Uterus (tissue), 4 donors: Measurements from ENCODE around the gene C11orf58. TPM values are rescaled to one million over a fixed set of nuclear protein-coding genes. Genes with fewer than 3 reads are reported as not detected.

Source experiments
- DNase-seq, 2 donors: peaks; one replicate each; pipeline ENCODE4 v3.0.0-alpha.2; 2019 to 2020
- H3K27ac ChIP-seq, 2 donors: fragments of 200-600 bp; sonication (generic); 1 replicate in 1 of 2; 2 replicates in 1 of 2; pipeline ENCODE4 v1.5.1; 2016 to 2018
- H3K27me3 ChIP-seq, 2 donors: fragments of 200-600 bp; sonication (generic); one replicate each; pipeline ENCODE4 v1.5.1; 2018 to 2019; ENCODE audit warnings: control low read depth in 1 of 2
- H3K36me3 ChIP-seq, 2 donors: fragments of 200-600 bp; sonication (generic); one replicate each; pipeline ENCODE4 v1.5.1; 2019; ENCODE audit warnings: control low read depth in 1 of 2
- H3K4me1 ChIP-seq, 2 donors: fragments of 200-600 bp; sonication (generic); one replicate each; pipeline ENCODE4 v1.5.1; 2018 to 2019; ENCODE audit warnings: control low read depth in 1 of 2
- H3K4me3 ChIP-seq, 2 donors: fragments of 200-600 bp; sonication (generic); 1 replicate in 1 of 2; 2 replicates in 1 of 2; pipeline ENCODE4 v1.5.1; 2018 to 2019; ENCODE audit warnings: mild to moderate bottlenecking in 1 of 2
- H3K9me3 ChIP-seq, 2 donors: fragments of 200-600 bp; sonication (generic); one replicate each; pipeline ENCODE4 v1.5.1; 2019; ENCODE audit warnings: control low read depth in 1 of 2
- CTCF ChIP-seq, 4 experiments: fragments of 200-600 bp in 2 of 4; fragments of 450-650 bp in 2 of 4; sonication (generic) in 2 of 4; IDR thresholded peaks; one replicate each; pipeline ENCODE4 v1.5.1; 2016 to 2019; ENCODE audit warnings: antibody characterized with exemption in 4 of 4, mild to moderate bottlenecking in 2 of 4, moderate library complexity in 1 of 4
- POLR2A ChIP-seq, 2 donors: fragments of 450-650 bp; IDR thresholded peaks; one replicate each; pipeline ENCODE4 v1.6.1; 2016; ENCODE audit warnings: antibody characterized with exemption in 2 of 2, mild to moderate bottlenecking in 1 of 2, moderate library complexity in 1 of 2
- intact Hi-C: fragments of 100-400 bp; cut with DNase I; formaldehyde crosslinking; loops from one replicate; pipeline ENCODE4 v1.15.1; 2023; ENCODE audit warnings: low total_unique reads
- total RNA-seq, 4 donors: library from RNA; depleted of rRNA in 3 of 4; stranded (reverse); fragments of >200 nt in 3 of 4; gene quantifications; one replicate each; pipeline versions ENCODE4 v1.1.0 to v1.2.4, GENCODE V29; 2014 to 2023
- donor health status: DM: yes; HTN: yes; CAD: no.

The C11orf58 gene
- total RNA-seq, 4 donors from 2014 or later: 126 to 252 (median 148) TPM

GRCh38 chr11:16767957-16768356, 29.5 kb downstream of the C11orf58 start:
- no peaks in the 10 kb centered on the region for H3K27me3 ChIP-seq
- H3K4me3 ChIP-seq: no peak overlapping the region
- no peak for TF ChIP-seq CTCF (IDR thresholded peaks at IDR 0.05)
- no peak for TF ChIP-seq POLR2A (IDR thresholded peaks at IDR 0.05)
- H3K9me3 ChIP-seq: no peaks in the 10 kb centered on the region
- intact Hi-C loops: no loop called here
- no peak for DNase-seq
- no peak overlapping the region for H3K27ac ChIP-seq
- H3K4me1 ChIP-seq: no peaks in the 10 kb centered on the region
- no peaks in the 10 kb centered on the region for H3K36me3 ChIP-seq

DNA sequence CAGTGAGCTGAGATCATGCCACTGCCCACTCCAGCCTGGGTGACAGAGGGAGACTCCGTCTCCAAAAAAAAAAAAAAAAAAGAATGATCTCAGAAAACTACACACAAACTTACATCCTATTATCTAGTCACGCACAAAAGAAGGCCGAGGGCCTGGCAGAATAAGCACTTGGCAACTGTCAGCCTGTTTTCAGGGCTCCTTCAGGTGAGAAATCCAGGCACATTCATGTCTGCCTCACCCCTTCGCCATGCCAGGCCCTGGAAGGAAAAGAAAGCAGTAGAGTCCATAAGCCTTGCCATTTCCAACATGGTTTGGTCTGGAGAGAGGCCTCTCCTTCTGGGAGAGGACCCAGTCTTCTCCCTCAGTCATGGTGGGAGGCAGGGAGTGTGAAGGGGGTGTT, 30.9 kb downstream of the C11orf58 start:
- Histone ChIP-seq H3K4me1 (no peaks in the 10 kb centered on the region), H3K9me3 (no peaks in the 10 kb centered on the region), H3K27ac (no peak overlapping the region), H3K4me3 (no peak overlapping the region), H3K36me3 (no peaks in the 10 kb centered on the region), H3K27me3 (no peaks in the 10 kb centered on the region)
- intact Hi-C loops: no loop called here
- TF ChIP-seq POLR2A (IDR thresholded peaks at IDR 0.05): no peak
- no peak for TF ChIP-seq CTCF (IDR thresholded peaks at IDR 0.05)
- DNase-seq: no peak

DNA sequence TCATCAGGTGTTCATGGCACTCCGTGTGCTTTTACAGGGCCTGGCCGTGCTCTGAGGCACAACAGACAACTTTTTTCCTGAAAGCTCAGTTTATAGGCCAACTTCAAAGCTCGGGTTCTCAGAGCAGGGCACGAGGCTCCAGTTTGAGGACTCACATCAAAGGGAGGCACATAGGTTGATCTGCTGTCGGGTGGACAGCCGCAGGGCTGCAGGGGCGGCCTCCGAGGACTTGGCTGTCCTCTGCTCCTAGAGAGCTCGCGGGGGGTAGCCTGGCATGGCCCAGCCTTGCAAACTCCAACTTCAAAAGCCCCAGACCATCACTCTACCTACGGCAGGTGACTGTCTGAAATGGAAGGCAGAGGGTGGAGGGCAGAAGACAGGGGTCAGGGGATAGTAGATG, 31.6 kb downstream of the C11orf58 start:
- intact Hi-C loops: no loop called here
- no peak overlapping the region for H3K27ac ChIP-seq
- no peaks in the 10 kb centered on the region for H3K9me3 ChIP-seq
- no peaks in the 10 kb centered on the region for H3K4me1 ChIP-seq
- no peak overlapping the region for H3K4me3 ChIP-seq
- no peak for DNase-seq
- H3K36me3 ChIP-seq: no peaks in the 10 kb centered on the region
- H3K27me3 ChIP-seq: no peaks in the 10 kb centered on the region
- TF ChIP-seq POLR2A (IDR thresholded peaks at IDR 0.05): no peak
- TF ChIP-seq CTCF (IDR thresholded peaks at IDR 0.05): no peak

DNA sequence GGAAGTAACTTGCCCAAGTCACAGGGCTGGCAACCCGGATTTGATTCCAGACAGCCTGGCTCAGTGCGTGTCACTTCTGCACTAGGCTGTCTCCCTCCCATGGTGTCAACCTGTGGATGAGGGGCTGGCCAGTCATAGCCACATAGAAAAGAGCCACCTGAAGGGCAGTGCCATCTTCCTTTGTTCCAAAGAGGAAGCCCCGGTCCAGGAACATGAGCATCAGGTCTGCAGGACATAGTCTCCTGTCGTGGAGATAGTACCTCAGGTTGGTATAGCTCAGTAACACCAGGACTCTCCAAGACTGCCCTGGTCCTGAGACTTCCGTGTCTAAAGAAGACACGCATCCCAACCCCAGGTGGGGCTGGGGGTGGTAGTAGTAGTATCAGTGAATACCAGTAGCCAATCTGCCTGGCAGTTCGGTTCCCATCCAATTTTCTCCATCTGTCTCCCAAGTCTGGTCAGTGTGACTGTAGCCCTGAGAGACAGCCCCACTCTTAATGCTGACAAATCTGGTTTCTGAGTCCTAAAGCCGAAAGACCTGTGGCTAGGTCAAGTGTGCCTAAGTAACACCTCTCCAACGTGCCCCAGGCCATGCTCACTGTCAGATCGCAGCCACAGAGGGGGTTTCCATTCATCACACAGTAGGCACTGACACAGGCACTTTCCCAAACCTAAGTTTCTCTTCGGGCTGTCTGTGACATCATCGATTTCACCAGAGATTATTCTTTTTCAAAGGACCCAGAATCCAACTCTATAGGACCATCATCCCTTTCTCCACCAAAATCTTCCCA, 33.1 kb downstream of the C11orf58 start:
- Histone ChIP-seq H3K27ac (no peak overlapping the region), H3K4me3 (no peak overlapping the region), H3K36me3 (no peaks in the 10 kb centered on the region), H3K4me1 (no peaks in the 10 kb centered on the region), H3K27me3 (no peaks in the 10 kb centered on the region), H3K9me3 (no peaks in the 10 kb centered on the region)
- intact Hi-C loops: no loop called here
- DNase-seq: no peak
- no peak for TF ChIP-seq POLR2A (IDR thresholded peaks at IDR 0.05)
- no peak for TF ChIP-seq CTCF (IDR thresholded peaks at IDR 0.05)

GRCh38 chr11:16772141-16772512, 33.7 kb downstream of the C11orf58 start:
- no peaks in the 10 kb centered on the region for H3K4me1 ChIP-seq
- no peaks in the 10 kb centered on the region for H3K36me3 ChIP-seq
- TF ChIP-seq CTCF (IDR thresholded peaks at IDR 0.05) (no peak), POLR2A (IDR thresholded peaks at IDR 0.05) (no peak)
- intact Hi-C loops: no loop called here
- H3K9me3 ChIP-seq: no peaks in the 10 kb centered on the region
- no peaks in the 10 kb centered on the region for H3K27me3 ChIP-seq
- no peak overlapping the region for H3K27ac ChIP-seq
- no peak overlapping the region for H3K4me3 ChIP-seq
- DNase-seq: no peak
